Measurements from ENCODE around the gene MGST3. TPM values are rescaled to one million over a fixed set of nuclear protein-coding genes. Genes with fewer than 3 reads are reported as not detected.

MGST3 gene
- total RNA-seq, 4 donors from 2014 or later: 319 to 444 (median 396) TPM

GRCh38 chr1:165647970-165648369 is 16.9 kb downstream of the MGST3 start:
- no peak for TF ChIP-seq CTCF (IDR thresholded peaks at IDR 0.05; ENCODE audit: low read depth)

GRCh38 chr1:165648919-165649572 is 18.0 kb downstream of the MGST3 start:
- TF ChIP-seq CTCF (IDR thresholded peaks at IDR 0.05; ENCODE audit: low read depth): no peak

- TF ChIP-seq CTCF (IDR thresholded peaks at IDR 0.05; ENCODE audit: low read depth): no peak
Measured at GRCh38 chr1:165650981-165651625, 20.1 kb downstream of the MGST3 start.

GRCh38 chr1:165659581-165659895 is 28.5 kb downstream of the MGST3 start:
- no peak for TF ChIP-seq CTCF (IDR thresholded peaks at IDR 0.05; ENCODE audit: low read depth)

- TF ChIP-seq CTCF (IDR thresholded peaks at IDR 0.05; ENCODE audit: low read depth): no peak
Measured at GRCh38 chr1:165661703-165662102, 30.7 kb downstream of the MGST3 start.

GRCh38 chr1:165662186-165662585 is 31.2 kb downstream of the MGST3 start:
- TF ChIP-seq CTCF (IDR thresholded peaks at IDR 0.05; ENCODE audit: low read depth): no peak

- TF ChIP-seq CTCF (IDR thresholded peaks at IDR 0.05; ENCODE audit: low read depth): no peak
Measured at GRCh38 chr1:165666152-165666825, 35.3 kb downstream of the MGST3 start.
